ENCODE measurements around the gene RIN1.

GRCh38 chr11:66293352-66293751 lies 42.9 kb downstream of the RIN1 start:
- TF ChIP-seq POLR2A (IDR thresholded peaks at IDR 0.05), result no peak
- TF ChIP-seq, protein P1, sequence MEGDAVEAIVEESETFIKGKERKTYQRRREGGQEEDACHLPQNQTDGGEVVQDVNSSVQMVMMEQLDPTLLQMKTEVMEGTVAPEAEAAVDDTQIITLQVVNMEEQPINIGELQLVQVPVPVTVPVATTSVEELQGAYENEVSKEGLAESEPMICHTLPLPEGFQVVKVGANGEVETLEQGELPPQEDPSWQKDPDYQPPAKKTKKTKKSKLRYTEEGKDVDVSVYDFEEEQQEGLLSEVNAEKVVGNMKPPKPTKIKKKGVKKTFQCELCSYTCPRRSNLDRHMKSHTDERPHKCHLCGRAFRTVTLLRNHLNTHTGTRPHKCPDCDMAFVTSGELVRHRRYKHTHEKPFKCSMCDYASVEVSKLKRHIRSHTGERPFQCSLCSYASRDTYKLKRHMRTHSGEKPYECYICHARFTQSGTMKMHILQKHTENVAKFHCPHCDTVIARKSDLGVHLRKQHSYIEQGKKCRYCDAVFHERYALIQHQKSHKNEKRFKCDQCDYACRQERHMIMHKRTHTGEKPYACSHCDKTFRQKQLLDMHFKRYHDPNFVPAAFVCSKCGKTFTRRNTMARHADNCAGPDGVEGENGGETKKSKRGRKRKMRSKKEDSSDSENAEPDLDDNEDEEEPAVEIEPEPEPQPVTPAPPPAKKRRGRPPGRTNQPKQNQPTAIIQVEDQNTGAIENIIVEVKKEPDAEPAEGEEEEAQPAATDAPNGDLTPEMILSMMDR (IDR thresholded peaks at IDR 0.05), result no peak
